ENCODE results near the gene PDE10A.

PDE10A gene

GRCh38 chr6:165605901-165606739 lies 56.9 kb downstream of the PDE10A start:
- FAIRE-seq, result no peak
- TF ChIP-seq CTCF (IDR thresholded peaks at IDR 0.05; ENCODE audit: insufficient read depth, missing control alignments), result no peak
- no peak for DNase-seq (ENCODE audit: insufficient read length, low spot score)

GRCh38 chr6:165605182-165605875 lies 57.7 kb downstream of the PDE10A start:
- no peak for DNase-seq (ENCODE audit: insufficient read length, low spot score)
- FAIRE-seq, result no peak
- TF ChIP-seq CTCF (IDR thresholded peaks at IDR 0.05; ENCODE audit: insufficient read depth, missing control alignments), result no peak

GRCh38 chr6:165602291-165602690 lies 60.8 kb downstream of the PDE10A start:
- no peak for TF ChIP-seq CTCF (IDR thresholded peaks at IDR 0.05; ENCODE audit: insufficient read depth, missing control alignments)
- FAIRE-seq, result no peak
- DNase-seq (ENCODE audit: insufficient read length, low spot score), result no peak

- TF ChIP-seq CTCF (IDR thresholded peaks at IDR 0.05; ENCODE audit: insufficient read depth, missing control alignments), result no peak
- no peak for DNase-seq (ENCODE audit: insufficient read length, low spot score)
- FAIRE-seq, result no peak
Measured at GRCh38 chr6:165600606-165601005, 62.4 kb downstream of the PDE10A start.

- TF ChIP-seq CTCF (IDR thresholded peaks at IDR 0.05; ENCODE audit: insufficient read depth, missing control alignments), result no peak
- no peak for FAIRE-seq
Measured at GRCh38 chr6:165599596-165600487, 63.2 kb downstream of the PDE10A start.

GRCh38 chr6:165599121-165599520 lies 63.9 kb downstream of the PDE10A start:
- no peak for TF ChIP-seq CTCF (IDR thresholded peaks at IDR 0.05; ENCODE audit: insufficient read depth, missing control alignments)
- no peak for DNase-seq (ENCODE audit: insufficient read length, low spot score)
- FAIRE-seq, result no peak

More at GRCh38 chr6:165599596-165600487, 63.2 kb downstream of the PDE10A start:
- no peak for DNase-seq (ENCODE audit: insufficient read length, low spot score)
